GM21360 (cell line): Measurements from ENCODE around the gene ZNF81.
"Not testable (repeated sequence)": the region's sequence is repeated elsewhere in the genome, so short reads cannot be mapped to it uniquely, and the experiment has no call there.

Source experiments
- ATAC-seq: cut with Tn5 transposase; IDR thresholded peaks from one replicate; pipeline ENCODE4 v1.9.1; 2021; ENCODE audit warnings: mild to moderate bottlenecking, moderate library complexity; ENCODE audit not compliant: unreplicated experiment

The ZNF81 gene

DNA sequence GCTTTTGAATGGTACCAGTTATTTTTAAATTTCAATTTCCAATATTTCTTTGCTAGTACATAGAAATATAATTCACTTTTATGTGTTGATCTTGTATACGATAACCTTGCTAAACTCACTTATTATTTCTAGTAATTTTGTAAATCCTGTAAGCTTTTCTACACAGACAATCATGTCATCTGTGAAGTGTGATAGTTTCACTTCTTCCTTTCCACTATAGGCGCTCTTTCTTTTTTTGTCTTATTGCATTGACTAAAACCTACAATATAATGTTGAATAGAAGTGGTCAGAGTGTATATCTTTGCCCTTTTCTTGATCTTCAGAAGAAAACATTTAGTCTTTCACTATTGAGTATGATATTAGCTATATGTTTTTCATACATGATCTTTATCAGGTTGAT is 90.5 kb downstream of the ZNF81 start:
- no peak for ATAC-seq

DNA sequence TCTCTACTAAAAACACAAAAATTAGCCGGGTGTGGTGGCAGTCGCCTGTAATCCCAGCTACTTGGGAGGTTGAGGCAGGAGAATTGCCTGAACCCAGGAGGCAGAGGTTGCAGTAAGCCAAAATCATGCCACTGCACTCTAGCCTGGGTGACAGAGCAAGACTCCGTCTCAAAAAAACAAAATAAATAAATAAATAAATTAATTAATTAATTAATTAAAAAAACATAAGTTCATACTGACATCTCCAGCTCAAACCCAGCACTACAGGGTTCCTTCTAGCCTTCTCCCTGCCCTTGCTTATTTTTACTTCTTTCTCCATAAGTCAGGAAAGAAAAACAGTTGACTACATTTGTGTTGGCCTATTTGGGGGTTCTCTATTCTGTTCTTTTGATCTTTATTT is 95.3 kb downstream of the ZNF81 start:
- not testable (repeated sequence) for ATAC-seq

DNA sequence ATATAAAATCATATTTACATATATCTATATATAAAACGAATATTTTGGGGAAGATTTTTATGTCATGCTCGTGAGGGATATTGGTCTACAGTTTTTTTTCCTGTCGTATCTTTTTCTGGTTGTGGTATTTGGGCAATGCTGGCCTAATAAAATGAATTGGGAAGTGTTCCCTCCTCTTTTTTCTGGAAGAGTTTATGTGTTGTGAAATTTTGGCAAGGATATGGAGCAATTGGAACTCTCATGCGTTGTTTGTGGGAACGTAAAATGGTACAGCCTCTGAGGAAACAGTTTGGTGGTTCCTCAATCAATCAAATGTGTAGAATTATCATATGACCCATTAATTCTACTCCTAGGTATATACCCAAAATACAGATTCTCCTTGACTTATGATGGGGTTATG is 97.2 kb downstream of the ZNF81 start:
- ATAC-seq = no peak

DNA sequence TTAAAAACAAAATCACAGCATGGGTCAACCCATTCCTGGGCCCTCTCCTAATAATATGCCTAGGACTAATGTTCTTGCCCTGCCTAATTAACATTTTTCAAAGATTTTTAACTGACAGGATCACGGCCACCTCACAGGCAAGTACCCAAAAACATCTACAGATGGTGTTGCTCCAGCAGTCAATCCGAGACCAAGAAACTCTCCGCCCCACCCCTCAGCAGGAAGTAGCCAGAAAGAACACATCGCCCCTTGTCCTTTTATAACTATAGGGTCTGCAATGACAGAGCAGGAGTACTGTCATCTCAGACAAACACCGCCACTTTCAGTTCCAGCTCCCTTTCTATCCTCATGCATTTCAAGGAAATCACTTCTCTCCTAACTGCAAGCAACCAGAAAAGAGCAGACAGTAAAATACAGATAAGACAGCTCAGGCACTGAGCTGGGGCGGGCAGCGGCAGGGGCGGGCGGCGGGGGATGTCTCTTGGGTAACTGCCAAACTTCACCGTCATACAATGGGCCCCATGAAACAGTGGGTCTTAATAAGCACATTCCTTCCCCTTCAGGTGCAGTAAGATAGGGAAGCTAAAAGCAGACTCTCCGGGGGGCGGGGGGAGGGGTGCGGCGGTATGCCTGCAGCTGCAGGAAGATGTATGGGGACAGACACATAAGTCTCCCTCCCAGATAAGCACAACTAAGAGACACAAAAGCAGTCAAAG is 99.7 kb downstream of the ZNF81 start:
- no peak for ATAC-seq

DNA sequence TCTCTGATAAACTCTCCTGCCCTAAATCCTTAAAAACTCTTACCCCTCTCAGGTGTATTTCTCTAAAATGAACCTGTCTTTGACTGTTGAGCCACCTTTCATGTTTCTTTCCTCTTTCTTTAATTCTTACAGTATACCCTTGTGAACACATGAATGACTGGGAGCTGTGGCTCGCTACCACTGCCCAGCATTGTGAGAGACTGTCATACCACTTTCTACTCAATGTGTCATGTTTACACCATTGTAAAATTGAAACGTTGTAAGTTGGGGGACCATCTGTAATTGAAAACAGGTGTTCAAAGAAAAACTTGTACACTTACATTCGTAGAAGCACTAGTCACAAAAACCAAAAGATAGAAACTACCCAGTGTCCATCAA is 100.2 kb downstream of the ZNF81 start:
- no peak for ATAC-seq

GRCh38 chrX:47940448-47940847 is 103.7 kb downstream of the ZNF81 start:
- ATAC-seq = no peak

GRCh38 chrX:47941423-47941822 is 104.7 kb downstream of the ZNF81 start:
- ATAC-seq = no peak

GRCh38 chrX:47955295-47955694 is 118.6 kb downstream of the ZNF81 start:
- not testable (repeated sequence) for ATAC-seq

GRCh38 chrX:47956016-47956415 is 119.3 kb downstream of the ZNF81 start:
- ATAC-seq = no peak

DNA sequence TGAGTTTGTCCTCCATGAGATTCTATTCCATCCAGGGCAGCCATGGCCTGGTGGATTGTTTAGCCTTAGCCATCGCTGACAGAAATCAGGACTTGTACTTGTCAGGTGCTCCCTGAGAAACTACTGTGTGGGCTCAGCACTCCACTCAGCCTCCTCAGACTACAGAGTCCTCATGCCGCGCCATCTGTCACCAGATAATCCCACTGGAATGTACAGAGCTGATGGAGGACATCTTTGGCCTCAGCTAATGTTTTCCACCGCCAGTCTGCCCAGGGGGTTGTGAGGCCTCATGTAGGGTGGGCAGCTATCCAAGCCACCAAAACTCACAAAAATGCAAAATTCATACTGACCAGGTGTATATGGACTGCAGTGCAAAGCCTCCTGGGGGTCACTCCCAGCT is 121.5 kb downstream of the ZNF81 start:
- not testable (repeated sequence) for ATAC-seq

- ATAC-seq = no peak
Observed at GRCh38 chrX:47958761-47959342, 122.2 kb downstream of the ZNF81 start.

DNA sequence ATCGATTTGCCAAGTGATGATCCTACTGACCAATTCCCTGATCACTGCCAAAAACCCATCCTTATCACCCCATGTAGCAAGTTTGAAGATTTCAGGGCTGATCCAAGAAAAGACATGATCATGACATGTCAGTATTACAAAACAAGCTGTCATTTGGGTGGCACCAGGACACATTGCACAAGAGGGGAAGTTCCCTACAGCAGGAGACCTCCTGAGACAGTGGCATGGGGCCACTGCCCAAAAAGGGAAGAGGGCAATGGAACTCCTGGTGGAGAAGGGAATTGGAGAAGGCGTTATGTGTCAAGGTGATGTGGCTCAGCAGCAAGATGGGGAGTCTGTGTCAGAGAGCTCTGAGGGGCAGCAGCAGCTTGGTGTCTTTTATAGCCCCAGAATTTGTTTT is 123.7 kb downstream of the ZNF81 start:
- ATAC-seq = no peak

DNA sequence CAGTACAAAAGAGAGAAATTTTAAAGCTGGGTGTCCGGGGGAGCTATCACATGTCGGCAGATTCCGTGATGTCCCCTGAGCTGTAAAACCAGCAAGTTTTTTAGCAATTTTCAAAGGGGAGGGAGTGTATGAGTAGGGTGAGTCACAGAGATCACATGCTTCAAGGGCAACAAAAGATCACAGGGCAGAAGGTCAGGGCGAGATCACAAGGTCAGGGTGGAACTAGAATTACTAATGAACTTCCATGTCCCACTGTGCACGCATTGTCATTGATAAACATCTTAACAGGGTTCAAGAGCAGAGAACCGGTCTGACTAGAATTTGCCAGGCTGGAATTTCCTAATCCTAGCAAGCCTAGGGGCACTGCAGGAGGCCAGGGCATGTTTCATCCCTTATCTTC is 125.1 kb downstream of the ZNF81 start:
- not testable (repeated sequence) for ATAC-seq

DNA sequence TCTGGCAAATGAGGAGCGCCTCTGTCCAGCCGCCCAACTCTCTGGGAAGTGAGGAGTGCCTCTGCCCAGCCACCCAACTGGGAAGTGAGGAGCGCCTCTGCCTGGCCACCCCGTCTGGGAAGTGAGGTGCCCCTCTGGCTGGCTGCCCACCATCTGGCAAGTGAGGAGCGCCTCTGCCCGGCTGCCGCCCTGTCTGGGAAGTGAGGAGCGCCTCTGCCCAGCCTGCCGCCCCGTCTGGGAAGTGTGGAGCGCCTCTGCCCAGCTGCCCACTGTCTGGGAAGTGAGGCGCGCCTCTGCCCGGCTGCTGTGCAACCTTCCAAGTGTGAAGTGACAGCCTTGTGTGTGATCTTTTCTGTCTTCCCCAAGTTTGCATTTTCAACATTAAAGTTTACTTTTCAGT is 128.8 kb downstream of the ZNF81 start:
- ATAC-seq = not testable (repeated sequence)
